AG04449 (cell line): Measurements from ENCODE around the gene THSD1.

Experiments
- CTCF ChIA-PET: fragments of 350-600 bp; formaldehyde crosslinking; extraction: SDS; loops from one replicate; lab custom pipeline; 2021; ENCODE audit warnings: antibody characterized with exemption; lab: Yijun Ruan, JAX
- POLR2A ChIA-PET: fragments of 400-600, 350-600 bp; formaldehyde crosslinking; extraction: SDS; loops from one replicate; lab custom pipeline; 2020; ENCODE audit warnings: antibody characterized with exemption, inconsistent platforms; lab: Yijun Ruan, JAX
- DNase-seq: peaks from one replicate; pipeline ENCODE4 v3.0.0-alpha.2; 2010; ENCODE audit warnings: low read depth, low spot score
- H3K4me3 ChIP-seq: 2 replicates; pipeline ENCODE4 v1.5.1; 2011; ENCODE audit warnings: low read depth, mild to moderate bottlenecking, control low read depth, low read length
- TF ChIP-seq, protein P1 (sequence below): IDR thresholded peaks from one replicate; pipeline ENCODE4 v1.5.1; 2011; ENCODE audit warnings: mild to moderate bottlenecking, moderate library complexity, low read length, control low read depth, inconsistent platforms; ENCODE audit not compliant: insufficient read depth; ENCODE audit errors: missing control alignments

The THSD1 gene

GRCh38 chr13:52387721-52388120 lies 18.3 kb downstream of the THSD1 start:
- ChIA-PET POLR2A (no interaction called here), CTCF (no interaction called here)

DNA sequence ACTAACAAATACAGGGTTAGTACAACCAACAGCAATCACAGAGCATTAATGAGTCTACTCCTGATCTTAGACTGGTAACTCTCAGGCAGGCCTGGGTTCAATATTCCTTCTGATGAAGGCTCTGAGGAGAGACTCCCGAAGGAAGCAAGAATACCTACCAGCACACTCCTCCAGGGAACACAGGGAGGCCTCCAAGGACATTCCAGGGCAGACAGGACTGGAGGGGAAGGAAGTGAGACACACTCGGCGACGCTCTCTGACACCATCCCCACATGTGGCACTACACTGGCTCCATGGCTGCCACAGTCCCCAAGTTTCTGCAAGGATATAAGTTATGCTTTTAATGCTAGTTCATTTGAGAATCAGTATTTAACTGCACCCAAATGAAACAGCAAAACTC lies 20.1 kb downstream of the THSD1 start:
- ChIA-PET CTCF (no interaction called here), POLR2A (no interaction called here)
- no peak overlapping the region for H3K4me3 ChIP-seq
- no peak for DNase-seq
- TF ChIP-seq, protein P1, sequence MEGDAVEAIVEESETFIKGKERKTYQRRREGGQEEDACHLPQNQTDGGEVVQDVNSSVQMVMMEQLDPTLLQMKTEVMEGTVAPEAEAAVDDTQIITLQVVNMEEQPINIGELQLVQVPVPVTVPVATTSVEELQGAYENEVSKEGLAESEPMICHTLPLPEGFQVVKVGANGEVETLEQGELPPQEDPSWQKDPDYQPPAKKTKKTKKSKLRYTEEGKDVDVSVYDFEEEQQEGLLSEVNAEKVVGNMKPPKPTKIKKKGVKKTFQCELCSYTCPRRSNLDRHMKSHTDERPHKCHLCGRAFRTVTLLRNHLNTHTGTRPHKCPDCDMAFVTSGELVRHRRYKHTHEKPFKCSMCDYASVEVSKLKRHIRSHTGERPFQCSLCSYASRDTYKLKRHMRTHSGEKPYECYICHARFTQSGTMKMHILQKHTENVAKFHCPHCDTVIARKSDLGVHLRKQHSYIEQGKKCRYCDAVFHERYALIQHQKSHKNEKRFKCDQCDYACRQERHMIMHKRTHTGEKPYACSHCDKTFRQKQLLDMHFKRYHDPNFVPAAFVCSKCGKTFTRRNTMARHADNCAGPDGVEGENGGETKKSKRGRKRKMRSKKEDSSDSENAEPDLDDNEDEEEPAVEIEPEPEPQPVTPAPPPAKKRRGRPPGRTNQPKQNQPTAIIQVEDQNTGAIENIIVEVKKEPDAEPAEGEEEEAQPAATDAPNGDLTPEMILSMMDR, result no peak

More at GRCh38 chr13:52387721-52388120, 18.3 kb downstream of the THSD1 start:
- TF ChIP-seq, protein P1, result no peak
- no peak overlapping the region for H3K4me3 ChIP-seq
- DNase-seq, result no peak

DNA sequence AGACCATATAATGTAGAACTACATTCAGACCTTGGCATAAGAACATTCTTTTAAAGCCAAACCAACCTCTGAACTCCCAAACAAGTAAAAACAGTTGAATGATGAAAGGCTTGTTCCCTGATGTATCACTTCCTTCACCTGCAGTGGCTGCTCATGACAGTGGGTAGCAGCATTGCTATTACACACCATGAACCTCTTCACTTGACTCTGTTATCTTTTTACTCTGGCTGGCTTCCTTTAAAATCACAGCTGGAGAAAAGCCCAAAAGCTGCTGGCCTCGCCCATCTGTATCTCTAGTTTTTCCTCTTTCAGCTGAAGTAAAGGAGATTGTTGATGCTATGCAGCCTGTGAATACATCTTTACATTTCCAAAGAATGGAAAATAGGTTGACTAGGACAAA lies 22.6 kb downstream of the THSD1 start:
- POLR2A ChIA-PET, result interaction anchor here (0.6 kb wide), 1 partner anchor 629 kb away, joined by 3 read pairs; no protein-coding TSS in a partner anchor
- no peak for DNase-seq
- TF ChIP-seq, protein P1, result no peak
- CTCF ChIA-PET, result no interaction called here
- no peak overlapping the region for H3K4me3 ChIP-seq

DNA sequence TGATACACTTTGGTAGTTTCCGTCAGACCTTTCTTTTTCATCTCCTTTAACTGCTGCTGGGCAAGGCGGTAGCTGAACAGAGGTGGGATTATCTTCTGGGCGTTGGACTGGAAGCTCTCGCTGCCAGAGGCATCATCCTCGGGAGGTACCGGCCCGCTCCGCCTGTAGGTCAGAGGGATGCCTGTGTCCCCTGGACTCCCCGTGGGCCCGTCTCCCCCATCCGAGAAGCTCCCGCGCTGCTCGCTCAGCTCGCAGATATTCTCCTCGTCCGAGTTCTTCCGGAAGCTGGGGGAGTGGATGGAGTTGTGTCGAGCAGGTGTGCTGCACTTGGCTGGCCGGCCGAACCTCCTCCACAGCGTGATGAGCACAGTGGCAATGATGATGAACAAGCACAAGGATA lies 27.7 kb downstream of the THSD1 start:
- DNase-seq, result no peak
- H3K4me3 ChIP-seq, result no peak overlapping the region
- TF ChIP-seq, protein P1, result no peak
- ChIA-PET CTCF (interaction anchor here (1.4 kb wide), 1 partner anchor 72 kb away, joined by 5 read pairs; the partner anchor contains the start of gene VPS36), POLR2A (no interaction called here)

GRCh38 chr13:52377898-52378297 lies 28.1 kb downstream of the THSD1 start:
- ChIA-PET POLR2A (no interaction called here), CTCF (no interaction called here)

GRCh38 chr13:52374873-52375411 lies 31.0 kb downstream of the THSD1 start:
- ChIA-PET CTCF (interaction anchor here (1.7 kb wide), 1 partner anchor 76 kb away, joined by 5 read pairs; no protein-coding TSS in a partner anchor), POLR2A (no interaction called here)
- TF ChIP-seq, protein P1, result no peak
- no peak overlapping the region for H3K4me3 ChIP-seq
- no peak for DNase-seq

More at GRCh38 chr13:52377898-52378297, 28.1 kb downstream of the THSD1 start:
- H3K4me3 ChIP-seq, result no peak overlapping the region
- DNase-seq, result no peak
- TF ChIP-seq, protein P1, result no peak
